Suprapubic skin (tissue), 4 donors: Measurements from ENCODE around the gene MYLK4.

Experiments
- CTCF ChIP-seq, 2 donors: fragments of 200-600 bp in 1 of 2; fragments of 450-650 bp in 1 of 2; sonication (generic) in 1 of 2; IDR thresholded peaks; one replicate each; pipeline ENCODE4 v1.5.1; 2016 to 2019; ENCODE audit warnings: antibody characterized with exemption in 2 of 2, mild to moderate bottlenecking in 1 of 2, moderate library complexity in 1 of 2
- EP300 ChIP-seq: sonication (generic); formaldehyde crosslinking; IDR thresholded peaks from one replicate; pipeline ENCODE4 v1.6.1; 2017; ENCODE audit warnings: antibody characterized with exemption
- POLR2A ChIP-seq, 2 donors: fragments of 450-650 bp; IDR thresholded peaks; one replicate each; pipeline ENCODE4 v1.6.1; 2017; ENCODE audit warnings: antibody characterized with exemption in 2 of 2, mild to moderate bottlenecking in 2 of 2, moderate library complexity in 2 of 2
- POLR2AphosphoS5 ChIP-seq, 3 donors: sonication (generic); formaldehyde crosslinking; IDR thresholded peaks; one replicate each; pipeline ENCODE4 v1.6.1; 2017; ENCODE audit warnings: antibody characterized with exemption in 3 of 3

DNA sequence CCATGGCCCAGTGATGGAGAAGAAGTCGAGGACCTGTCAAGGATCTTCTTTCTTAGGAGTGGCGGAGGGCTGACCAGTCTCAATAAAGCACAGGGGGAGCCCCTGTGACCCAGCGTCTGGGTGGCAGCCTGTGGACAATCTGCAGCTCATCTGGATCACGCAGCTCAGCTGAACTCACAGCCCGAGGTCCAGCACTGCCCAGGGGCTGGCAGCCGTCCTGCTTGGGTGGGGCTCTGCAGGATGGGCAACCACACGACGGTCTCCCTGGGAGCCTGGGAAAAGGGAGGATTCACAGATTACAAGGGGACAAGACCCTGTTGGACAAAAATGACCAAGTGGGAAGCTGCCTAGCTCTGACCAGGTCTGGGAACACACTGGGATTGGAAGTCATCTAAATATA lies 110.8 kb downstream of the MYLK4 start:
- no peak for TF ChIP-seq CTCF (IDR thresholded peaks at IDR 0.05)
- no peak for TF ChIP-seq POLR2A (IDR thresholded peaks at IDR 0.05)
- no peak for TF ChIP-seq EP300
- TF ChIP-seq POLR2AphosphoS5 (IDR thresholded peaks at IDR 0.05): no peak
